Fibroblast of skin of abdomen (primary cell): Measurements from ENCODE around the gene BRD9.
"Not testable (repeated sequence)": the region's sequence is repeated elsewhere in the genome, so short reads cannot be mapped to it uniquely, and the experiment has no call there.

ENCODE experiments used
- DNase-seq: peaks from one replicate; pipeline ENCODE4 v3.0.0-alpha.2; 2013

Gene BRD9

GRCh38 chr5:902129-902916 is 9.7 kb upstream of the BRD9 start:
- DNase-seq = no peak

- no peak for DNase-seq
Measured at GRCh38 chr5:900781-901180, 8.2 kb upstream of the BRD9 start.

GRCh38 chr5:893711-894110 is 1.1 kb upstream of the BRD9 start:
- DNase-seq = no peak

- no peak for DNase-seq
Measured at GRCh38 chr5:893137-893506, 521 bp upstream of the BRD9 start.

DNA sequence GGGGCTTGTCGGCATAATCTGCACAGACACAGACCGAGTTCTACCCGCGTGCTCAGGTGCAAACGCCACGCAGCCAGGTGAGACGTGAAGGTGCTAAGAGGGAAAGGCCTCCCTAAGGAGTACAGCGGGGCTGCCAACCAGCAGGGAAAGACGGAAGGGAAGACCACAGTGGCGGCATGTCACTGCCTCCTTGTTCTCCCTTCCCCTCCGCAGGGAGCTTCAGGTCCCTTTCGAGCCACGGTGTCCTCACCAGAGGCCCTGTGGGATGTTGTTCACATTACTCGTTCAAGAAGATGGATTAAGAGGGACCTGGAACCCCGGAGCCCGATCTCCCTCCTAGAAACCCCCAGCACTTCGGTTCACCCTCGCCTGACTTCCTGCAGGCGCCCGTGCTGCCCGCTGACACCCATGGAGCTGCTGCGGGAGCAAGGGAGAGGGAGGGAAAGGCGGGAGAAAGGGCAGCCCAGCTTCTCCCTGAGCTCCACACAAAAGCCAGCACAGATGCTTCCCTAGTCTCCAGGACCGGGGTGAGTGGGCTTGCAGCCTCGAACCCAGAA is 686 bp downstream of the BRD9 start:
- peak; percentile 4 for DNase-seq

GRCh38 chr5:891117-891836 is 1.3 kb downstream of the BRD9 start:
- peak; percentile 3 for DNase-seq

DNA sequence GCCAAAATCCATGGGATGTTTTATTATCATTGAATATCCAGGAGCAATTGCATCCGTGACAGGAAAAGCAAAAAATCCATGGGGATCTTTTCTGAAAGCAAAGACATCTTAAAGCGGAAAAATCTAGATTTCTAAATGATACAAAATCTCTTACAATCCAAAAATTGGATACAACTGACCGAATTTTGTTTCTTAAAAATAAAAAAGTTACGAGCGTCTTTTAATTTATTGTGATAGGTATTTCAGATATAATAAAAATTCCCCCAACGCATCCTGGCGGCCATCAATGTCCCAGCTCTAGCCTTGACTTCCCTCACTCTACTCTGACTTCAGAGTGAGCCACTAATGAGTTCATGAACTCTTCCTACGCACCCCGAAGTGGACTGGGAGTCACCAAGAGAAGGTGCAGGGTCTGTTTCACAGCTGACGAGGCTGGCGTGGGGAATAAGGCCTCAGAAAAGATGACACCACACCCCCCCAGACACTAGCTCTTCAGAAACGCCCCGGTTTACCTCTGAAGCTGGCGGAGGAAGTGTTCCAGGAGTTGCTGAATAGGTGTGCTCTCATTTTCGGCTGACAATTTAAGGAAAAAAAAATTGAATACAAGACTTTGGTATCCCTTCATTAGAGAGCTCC is 3.4 kb downstream of the BRD9 start:
- no peak for DNase-seq

- no peak for DNase-seq
Measured at GRCh38 chr5:888638-889035, 4.0 kb downstream of the BRD9 start.

DNA sequence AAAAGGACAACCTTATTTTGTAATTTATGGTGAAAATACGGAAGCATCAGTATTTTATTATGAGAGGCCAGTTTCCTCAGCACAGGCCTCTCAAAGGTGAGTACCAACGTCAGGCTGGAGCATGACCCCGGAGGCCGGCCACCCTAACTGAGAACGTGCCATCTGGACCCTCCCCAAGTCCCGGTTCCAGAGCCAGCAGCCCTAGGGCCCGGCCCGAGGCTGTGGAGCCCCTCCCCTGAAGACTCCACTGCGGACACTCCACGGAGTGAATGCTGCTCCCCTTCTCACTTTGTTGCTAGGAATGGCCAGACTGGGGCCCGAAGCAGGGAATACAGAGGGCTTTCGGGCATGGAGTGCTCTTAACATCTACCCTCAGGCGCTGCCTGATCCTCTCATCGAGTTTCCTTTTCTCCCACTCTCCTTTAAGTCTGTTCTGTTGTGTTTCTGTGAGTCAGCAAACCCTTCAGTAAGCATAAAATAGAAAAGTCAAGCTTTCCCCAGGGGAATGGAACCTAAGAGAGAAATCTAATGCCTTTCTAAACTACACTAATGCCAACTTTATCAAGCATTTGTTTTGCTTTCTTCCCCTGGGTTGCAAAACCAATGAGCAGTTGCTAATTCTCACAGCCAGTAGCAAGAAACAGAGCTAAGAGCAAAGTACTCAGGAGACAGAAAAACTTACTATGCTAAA is 4.5 kb downstream of the BRD9 start:
- no peak for DNase-seq

DNA sequence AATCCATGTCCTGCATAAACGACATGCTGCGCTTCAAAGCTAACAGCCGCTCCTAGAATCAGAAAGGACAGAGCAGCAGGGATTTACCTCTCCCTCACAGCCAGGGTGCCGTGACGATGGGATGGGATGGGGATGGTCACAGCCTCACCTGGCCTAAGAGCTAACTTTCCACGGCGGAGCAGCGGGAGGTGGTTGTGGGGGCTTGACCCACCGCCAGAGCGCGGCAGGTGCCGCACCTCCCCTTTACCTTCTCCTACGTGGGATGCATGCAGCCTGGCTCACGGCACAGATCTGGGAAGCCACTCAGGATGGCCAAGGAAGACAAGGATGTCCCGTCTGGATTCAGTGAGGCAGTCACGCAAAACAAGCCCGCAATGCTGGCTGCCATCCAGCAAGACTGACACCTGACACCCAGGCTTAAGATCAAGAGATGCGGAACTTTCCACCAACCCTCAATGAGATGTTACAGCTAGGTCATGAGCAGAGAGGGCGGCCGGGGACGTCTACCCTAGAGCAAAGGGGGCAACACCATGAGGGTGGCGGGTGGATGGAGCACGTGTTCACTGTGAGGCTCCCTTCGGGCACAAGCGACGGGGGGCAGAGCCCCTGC is 5.8 kb downstream of the BRD9 start:
- no peak for DNase-seq

GRCh38 chr5:886036-886435 is 6.6 kb downstream of the BRD9 start:
- DNase-seq = no peak

GRCh38 chr5:885529-885928 is 7.1 kb downstream of the BRD9 start:
- DNase-seq = no peak

DNA sequence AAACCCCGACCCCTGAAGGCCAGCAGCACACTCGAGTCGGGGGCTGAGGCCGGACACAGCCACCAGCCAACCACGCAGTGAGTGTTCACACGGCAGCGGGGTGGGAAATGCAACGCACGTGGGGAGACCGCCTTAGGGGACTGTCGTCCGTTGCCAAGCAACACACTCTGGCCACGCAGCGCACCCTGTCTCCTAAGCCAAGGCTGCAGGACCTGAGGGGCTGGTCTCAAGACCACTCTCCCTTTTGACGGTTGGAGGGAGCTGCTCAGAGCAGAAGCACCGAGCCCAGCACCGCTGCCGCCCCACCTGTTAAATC is 7.5 kb downstream of the BRD9 start:
- no peak for DNase-seq

- no peak for DNase-seq
Measured at GRCh38 chr5:884345-885126, 8.1 kb downstream of the BRD9 start.

DNA sequence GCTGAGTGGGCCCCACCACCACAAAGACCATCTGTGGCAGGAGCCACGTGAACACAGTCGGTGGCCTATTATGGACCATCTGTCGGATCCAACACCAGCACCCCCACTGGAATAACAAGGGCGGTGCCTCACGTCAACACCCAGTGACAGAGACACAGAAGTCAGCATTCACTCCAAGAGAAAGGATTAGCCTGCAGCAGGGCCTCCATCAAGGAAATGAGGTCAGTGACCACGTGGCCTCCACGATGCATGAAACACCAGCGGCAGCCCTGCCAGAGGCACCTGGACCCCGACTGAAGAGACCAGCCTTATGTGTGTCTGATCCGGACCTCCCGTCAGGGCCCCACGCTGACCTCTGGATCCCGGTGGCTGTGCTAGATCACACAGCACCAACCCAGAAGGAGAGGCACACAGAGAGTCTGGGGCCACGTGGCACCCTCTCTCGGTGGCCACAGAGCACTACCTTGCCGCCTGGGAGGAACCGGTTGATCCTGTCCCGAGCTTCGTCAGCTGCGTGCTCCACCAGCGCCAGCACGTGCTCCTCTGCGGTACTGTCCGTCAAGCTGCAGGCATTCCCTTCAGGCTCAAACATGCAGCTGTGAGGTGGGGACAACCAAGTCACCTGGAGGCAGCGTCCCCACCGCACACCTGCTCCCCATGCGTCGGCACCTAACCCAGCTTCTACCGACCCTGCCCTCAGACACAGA is 9.0 kb downstream of the BRD9 start:
- no peak for DNase-seq

- no peak for DNase-seq
Measured at GRCh38 chr5:882253-883183, 10.1 kb downstream of the BRD9 start.

GRCh38 chr5:881551-881935 is 11.1 kb downstream of the BRD9 start:
- no peak for DNase-seq

- no peak for DNase-seq
Measured at GRCh38 chr5:880816-881550, 11.6 kb downstream of the BRD9 start.

DNA sequence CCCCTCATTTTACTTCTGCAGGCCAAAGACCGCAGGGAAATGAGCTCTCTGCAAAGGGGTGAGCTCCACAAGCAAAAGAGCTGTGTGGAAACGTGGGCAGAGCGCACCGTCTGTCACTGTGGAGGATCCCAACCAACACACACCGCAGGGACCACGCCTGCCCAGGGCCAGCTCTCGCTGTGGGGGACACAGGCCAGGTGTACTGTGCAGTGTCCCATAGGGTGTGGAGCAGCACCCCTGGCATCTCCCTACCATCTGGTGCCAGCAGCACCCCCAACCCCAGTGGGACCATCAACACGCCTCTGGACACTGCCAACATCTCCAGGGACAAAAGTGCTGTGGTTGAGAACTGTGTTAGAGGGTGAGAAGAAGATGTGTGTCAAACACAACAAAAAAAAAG is 13.9 kb downstream of the BRD9 start:
- not testable (repeated sequence) for DNase-seq
